Small intestine (tissue), 7 donors: Measurements from ENCODE around the gene RASGRP1. TPM values are rescaled to one million over a fixed set of nuclear protein-coding genes. Genes with fewer than 3 reads are reported as not detected.

ENCODE experiments used
- DNase-seq, 2 donors: peaks; one replicate each; pipeline versions ENCODE4 v3.0.0 to v3.0.0-alpha.2; 2013
- FAIRE-seq: peaks from 2 replicates; lab custom pipeline; 2012; peaks lifted over from hg19 to GRCh38; lab: Jason Lieb, UNC
- H3K27ac ChIP-seq, 3 donors: one replicate each; pipeline ENCODE4 v1.5.1; 2013; ENCODE audit warnings: low read length in 2 of 3, mild to moderate bottlenecking in 2 of 3, control low read depth in 1 of 3, inconsistent platforms in 1 of 3, low read depth in 1 of 3, moderate library complexity in 1 of 3
- H3K27me3 ChIP-seq, 3 donors: one replicate each; pipeline ENCODE4 v1.6.1; 2013; ENCODE audit warnings: low read length in 3 of 3, inconsistent platforms in 1 of 3; ENCODE audit not compliant: control insufficient read depth in 3 of 3, insufficient read depth in 3 of 3
- H3K36me3 ChIP-seq, 3 donors: one replicate each; pipeline ENCODE4 v1.6.1; 2013; ENCODE audit warnings: low read length in 3 of 3, inconsistent platforms in 1 of 3, low read depth in 1 of 3, mild to moderate bottlenecking in 1 of 3, moderate library complexity in 1 of 3; ENCODE audit not compliant: control insufficient read depth in 3 of 3, insufficient read depth in 2 of 3
- H3K4me1 ChIP-seq, 3 donors: one replicate each; pipeline ENCODE4 v1.6.1; 2013; ENCODE audit warnings: low read length in 2 of 3, inconsistent platforms in 1 of 3, low read depth in 1 of 3, mild to moderate bottlenecking in 1 of 3, moderate library complexity in 1 of 3; ENCODE audit not compliant: control insufficient read depth in 3 of 3, insufficient read depth in 2 of 3
- H3K4me3 ChIP-seq, 3 donors: one replicate each; pipeline ENCODE4 v1.5.1; 2013; ENCODE audit warnings: low read length in 3 of 3, control low read depth in 1 of 3, inconsistent platforms in 1 of 3, low read depth in 1 of 3, mild to moderate bottlenecking in 1 of 3, moderate library complexity in 1 of 3
- H3K9me3 ChIP-seq, 2 donors: one replicate each; pipeline ENCODE4 v1.6.1; 2013; ENCODE audit warnings: low read depth in 1 of 2, low read length in 1 of 2; ENCODE audit not compliant: control insufficient read depth in 2 of 2, insufficient read depth in 1 of 2
- WGBS, 3 donors: extraction: QIAGEN DNeasy Blood & Tissue Kit; methylation state at CpG; one replicate each; pipeline ENCODE4 v1.1.7; 2013; 5-methylcytosine and 5-hydroxymethylcytosine counted together
- polyA plus RNA-seq, 4 donors: library from polyadenylated mRNA; stranded (reverse) in 3 of 4; unstranded in 1 of 4; fragments of 200-250 nt in 3 of 4; fragments of 120-200 nt in 1 of 4; gene quantifications; one replicate each; pipeline versions ENCODE4 v1.2.1 to v1.2.3, GENCODE V29; 2013
- donor health status: healthy with polysubstance abuse.
- donor health status: control.
- donor health status: control.
- donor health status: Bipolar disorder and iron deficiency.
- donor health status: healthy.

Gene RASGRP1
- polyA plus RNA-seq, 4 donors = 0.45 to 3.0 (median 0.59) TPM

DNA sequence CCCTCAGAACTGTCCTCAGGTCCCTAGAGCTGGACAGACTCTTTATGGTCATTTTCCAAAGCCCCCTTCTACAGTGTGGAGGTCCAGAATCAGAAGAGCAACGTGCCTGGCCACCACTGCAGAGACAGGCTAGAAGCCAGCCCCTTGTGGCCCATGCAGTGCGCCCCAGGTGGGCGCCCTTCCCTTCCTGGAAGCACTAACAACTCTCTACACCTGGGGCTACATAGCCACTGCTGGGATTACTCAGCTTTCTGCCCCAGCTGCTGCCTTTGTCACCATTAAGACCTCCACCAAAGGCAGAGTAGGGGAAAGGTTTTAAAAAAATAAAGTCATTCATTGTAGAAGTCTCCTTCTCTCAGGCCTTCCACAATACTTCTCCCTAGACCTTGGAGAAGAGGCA is 2.3 kb downstream of the RASGRP1 start:
- 75 to 79% (median 77%) methylated on average over 3 of the region's 3 CpGs for WGBS, 3 donors
- no peak for DNase-seq
- Histone ChIP-seq H3K27ac (no peak overlapping the region), H3K27me3 (peaks cover 0 to 12% (median 2%) of the 10 kb centered on the region in 3 donors), H3K4me1 (peaks cover 3 to 19% (median 6%) of the 10 kb centered on the region in 3 donors), H3K9me3 (no peaks in the 10 kb centered on the region), H3K4me3 (no peak overlapping the region), H3K36me3 (no peaks in the 10 kb centered on the region)
- no peak for FAIRE-seq

DNA sequence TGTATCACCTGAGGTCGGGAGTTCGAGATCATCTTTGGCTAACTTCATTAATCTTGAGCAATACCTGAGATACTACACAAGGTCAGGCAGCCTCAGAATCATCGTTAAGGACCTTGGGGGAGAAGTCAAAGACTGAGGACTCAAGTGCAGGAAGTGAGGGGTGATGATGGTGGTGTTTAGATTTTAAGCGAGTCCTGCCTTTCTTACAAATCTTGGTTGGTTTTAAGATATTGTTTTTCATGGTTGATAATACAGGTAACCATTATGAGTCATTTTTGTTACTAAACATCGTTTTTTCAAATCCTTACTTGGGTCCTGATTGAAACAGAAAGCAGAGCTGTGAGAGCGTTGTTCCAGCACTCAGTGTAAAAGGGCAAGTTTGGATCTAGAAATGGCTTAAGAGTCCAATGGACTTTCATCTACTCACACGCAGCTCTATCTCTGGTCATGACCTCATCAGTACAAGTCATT is 4.1 kb downstream of the RASGRP1 start:
- WGBS, 3 donors = 47 to 66% (median 65%) methylated on average over 7 of the region's 7 CpGs
- H3K27me3 ChIP-seq = peaks cover 0 to 10% (median 0%) of the 10 kb centered on the region in 3 donors
- H3K4me1 ChIP-seq = peaks cover 3 to 18% (median 6%) of the 10 kb centered on the region in 3 donors
- no peaks in the 10 kb centered on the region for H3K36me3 ChIP-seq
- H3K27ac ChIP-seq = peak overlapping the region in 1 of 3 donors; percentile 40
- no peaks in the 10 kb centered on the region for H3K9me3 ChIP-seq
- DNase-seq = no peak
- no peak overlapping the region for H3K4me3 ChIP-seq
- FAIRE-seq = no peak

DNA sequence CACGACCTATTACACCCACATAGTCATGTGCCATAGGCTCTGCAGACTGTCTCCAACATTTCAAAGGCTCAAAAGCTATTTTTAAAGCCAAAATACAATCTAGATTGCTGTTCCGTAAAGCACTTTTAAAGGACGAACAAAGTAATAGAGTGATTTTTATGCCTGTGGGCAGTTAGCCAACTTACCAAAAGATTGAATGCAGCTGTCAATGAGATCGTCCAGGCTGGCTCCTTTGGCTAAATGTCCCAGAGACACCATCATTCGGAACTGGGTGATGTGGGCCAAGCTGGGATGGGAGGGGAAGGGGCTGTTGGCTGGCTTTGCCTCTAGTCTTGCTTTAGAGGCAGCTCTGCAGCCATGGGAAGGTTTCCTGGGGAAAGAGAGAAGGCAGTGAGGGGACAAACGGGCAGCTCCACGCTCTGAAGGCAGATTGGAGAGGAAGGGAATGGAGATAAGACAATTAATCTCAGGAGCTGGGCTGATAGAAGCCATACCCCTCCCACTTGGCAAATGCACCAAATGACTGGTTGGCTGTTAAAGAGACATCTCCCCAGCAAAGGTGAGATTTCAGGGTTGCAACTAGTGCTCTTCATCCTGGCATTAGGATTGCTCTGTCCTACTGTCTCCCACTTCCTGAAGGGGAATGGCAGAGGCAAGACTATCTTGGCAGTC is 4.8 kb downstream of the RASGRP1 start:
- no peaks in the 10 kb centered on the region for H3K36me3 ChIP-seq
- peaks cover 3 to 11% (median 6%) of the 10 kb centered on the region in 3 donors for H3K4me1 ChIP-seq
- no peak for FAIRE-seq
- H3K9me3 ChIP-seq = no peaks in the 10 kb centered on the region
- DNase-seq = no peak
- H3K4me3 ChIP-seq = no peak overlapping the region
- peaks cover 0 to 3% (median 0%) of the 10 kb centered on the region in 3 donors for H3K27me3 ChIP-seq
- 35 to 44% (median 37%) methylated on average over 7 of the region's 7 CpGs for WGBS, 3 donors
- peak overlapping the region in 1 of 3 donors; percentile 40 for H3K27ac ChIP-seq

DNA sequence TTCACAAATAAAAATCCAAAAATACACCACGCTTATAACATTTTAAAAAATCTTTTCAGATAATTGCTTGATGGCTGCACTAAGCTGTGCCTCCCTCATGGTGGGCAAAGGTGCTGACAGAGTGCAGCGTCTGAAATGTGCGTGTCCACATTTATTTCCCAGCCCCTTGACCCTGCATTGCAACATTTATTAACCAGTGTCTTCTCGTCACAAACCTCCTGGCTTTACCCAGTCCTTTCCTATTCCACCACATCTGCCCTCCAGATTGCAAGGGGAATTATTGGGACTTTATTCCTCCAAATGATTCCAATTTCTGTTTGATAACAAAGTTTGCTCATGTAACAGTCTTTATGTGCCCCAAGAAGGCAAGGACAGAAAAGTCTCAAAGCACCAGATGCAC is 5.5 kb downstream of the RASGRP1 start:
- Histone ChIP-seq H3K27me3 (peaks cover 0 to 2% (median 0%) of the 10 kb centered on the region in 3 donors), H3K36me3 (no peaks in the 10 kb centered on the region), H3K9me3 (no peaks in the 10 kb centered on the region), H3K4me3 (no peak overlapping the region), H3K4me1 (peaks cover 3 to 10% (median 6%) of the 10 kb centered on the region in 3 donors), H3K27ac (no peak overlapping the region)
- 86 to 95% (median 93%) methylated on average over 4 of the region's 4 CpGs for WGBS, 3 donors
- no peak for DNase-seq
- FAIRE-seq = no peak

- WGBS, 3 donors = 82 to 92% (median 89%) methylated on average over 6 of the region's 6 CpGs
- H3K27ac ChIP-seq = peak overlapping the region in 1 of 3 donors; percentile 32
- H3K36me3 ChIP-seq = no peaks in the 10 kb centered on the region
- H3K9me3 ChIP-seq = no peaks in the 10 kb centered on the region
- FAIRE-seq (no peak), DNase-seq (no peak)
- peaks cover 3 to 6% (median 6%) of the 10 kb centered on the region in 3 donors for H3K4me1 ChIP-seq
- no peaks in the 10 kb centered on the region for H3K27me3 ChIP-seq
- H3K4me3 ChIP-seq = no peak overlapping the region
Measured at GRCh38 chr15:38558372-38559059, 6.1 kb downstream of the RASGRP1 start.

GRCh38 chr15:38557921-38558320 is 6.7 kb downstream of the RASGRP1 start:
- Histone ChIP-seq H3K36me3 (no peaks in the 10 kb centered on the region), H3K27me3 (no peaks in the 10 kb centered on the region), H3K9me3 (no peaks in the 10 kb centered on the region), H3K4me3 (no peak overlapping the region), H3K27ac (peak overlapping the region in 1 of 3 donors; percentile 51), H3K4me1 (peaks cover 3 to 6% (median 6%) of the 10 kb centered on the region in 3 donors)
- DNase-seq (peak; percentile 16 to 42), FAIRE-seq (no peak)
- WGBS, 3 donors = 48 to 55% (median 49%) methylated on average over 10 of the region's 10 CpGs

DNA sequence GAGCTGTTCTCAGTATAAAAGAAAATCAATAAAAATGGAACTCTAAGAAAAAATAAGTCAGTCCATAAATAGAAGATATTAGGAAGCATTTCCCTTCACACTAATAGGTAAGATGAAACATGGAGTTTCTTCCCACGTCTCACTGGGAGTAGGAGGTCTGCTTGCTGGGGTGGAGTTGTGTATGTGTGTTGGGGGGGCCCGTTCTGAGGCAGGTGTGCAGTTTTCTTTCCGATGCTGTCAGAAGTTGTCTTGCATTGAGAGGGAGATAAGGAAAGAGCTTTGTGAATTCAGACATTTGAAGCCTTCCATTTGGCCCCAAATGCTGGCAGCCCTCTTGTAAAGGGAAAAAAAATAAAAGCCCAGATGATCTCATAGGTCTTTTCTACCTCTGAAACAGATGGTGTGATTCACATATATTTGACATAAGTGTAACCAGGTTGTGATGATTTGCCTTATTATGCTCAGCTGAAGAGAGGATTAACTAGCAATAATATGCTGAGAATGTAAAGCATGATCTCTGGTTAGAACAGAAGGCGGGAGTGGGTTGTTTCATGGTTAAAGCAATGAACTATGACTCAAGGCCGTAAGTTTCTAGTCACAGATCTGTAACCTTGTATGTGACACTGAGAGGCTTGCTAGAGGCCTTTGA is 8.8 kb downstream of the RASGRP1 start:
- H3K27me3 ChIP-seq = no peaks in the 10 kb centered on the region
- peaks cover 3 to 6% (median 6%) of the 10 kb centered on the region in 3 donors for H3K4me1 ChIP-seq
- no peaks in the 10 kb centered on the region for H3K36me3 ChIP-seq
- no peak for DNase-seq
- no peak overlapping the region for H3K27ac ChIP-seq
- H3K4me3 ChIP-seq = no peak overlapping the region
- 74 to 88% (median 76%) methylated on average over 5 of the region's 5 CpGs for WGBS, 3 donors
- no peak for FAIRE-seq
- H3K9me3 ChIP-seq = no peaks in the 10 kb centered on the region

GRCh38 chr15:38554354-38554753 is 10.3 kb downstream of the RASGRP1 start:
- no peaks in the 10 kb centered on the region for H3K36me3 ChIP-seq
- H3K9me3 ChIP-seq = no peaks in the 10 kb centered on the region
- H3K27me3 ChIP-seq = no peaks in the 10 kb centered on the region
- DNase-seq (no peak), FAIRE-seq (no peak)
- H3K27ac ChIP-seq = no peak overlapping the region
- 66 to 87% (median 76%) methylated on average over 4 of the region's 4 CpGs for WGBS, 3 donors
- no peak overlapping the region for H3K4me3 ChIP-seq
- H3K4me1 ChIP-seq = peaks cover 2 to 3% (median 3%) of the 10 kb centered on the region in 3 donors
